ENCODE results near the gene APOO.

The APOO gene

GRCh38 chrX:23811108-23811651 lies 96.6 kb downstream of the APOO start:
- no peaks in the 10 kb centered on the region for H3K9me3 ChIP-seq (ENCODE audit: control insufficient read depth, insufficient read depth, low read length)
- no peak overlapping the region for H3K9ac ChIP-seq (ENCODE audit: low read depth, low read length)
- H3K36me3 ChIP-seq (ENCODE audit: insufficient read depth, low read length): no peaks in the 10 kb centered on the region
- H3K4me1 ChIP-seq (ENCODE audit: insufficient read depth, low read length): 0 out of 2 replicates have a peak, but pooled peaks cover 2% of the 10 kb centered on the region

- H3K36me3 ChIP-seq (ENCODE audit: insufficient read depth, low read length): no peaks in the 10 kb centered on the region
- no peak overlapping the region for H3K9ac ChIP-seq (ENCODE audit: low read depth, low read length)
Observed at GRCh38 chrX:23810279-23810678, 97.5 kb downstream of the APOO start.

DNA sequence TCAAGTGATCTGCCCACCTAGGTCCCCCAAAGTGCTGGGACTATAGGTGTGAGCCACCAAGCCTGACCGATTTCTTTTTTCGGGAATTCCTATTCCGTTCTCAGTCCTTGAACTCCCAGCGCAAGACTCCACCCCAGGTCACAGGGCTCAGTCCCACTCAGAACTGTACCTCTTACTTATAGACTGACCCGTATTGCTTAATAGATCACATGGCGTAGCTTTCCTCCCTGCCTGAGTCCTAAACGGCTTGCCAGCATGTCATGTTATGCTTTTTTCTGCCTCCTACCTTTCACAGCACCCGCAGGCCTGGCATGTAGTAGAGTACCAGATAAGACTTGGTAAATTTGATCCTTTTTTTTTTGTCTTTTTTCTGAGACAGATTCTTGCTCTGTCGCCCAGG lies 102.3 kb downstream of the APOO start:
- no peak overlapping the region for H3K9ac ChIP-seq (ENCODE audit: low read depth, low read length)
- H3K36me3 ChIP-seq (ENCODE audit: insufficient read depth, low read length): no peaks in the 10 kb centered on the region
- peaks cover 12% of the 10 kb centered on the region for H3K4me1 ChIP-seq (ENCODE audit: insufficient read depth, low read length)
- H3K9me3 ChIP-seq (ENCODE audit: control insufficient read depth, insufficient read depth, low read length): no peaks in the 10 kb centered on the region

More at GRCh38 chrX:23810279-23810678, 97.5 kb downstream of the APOO start:
- H3K9me3 ChIP-seq (ENCODE audit: control insufficient read depth, insufficient read depth, low read length): no peaks in the 10 kb centered on the region
- H3K4me1 ChIP-seq (ENCODE audit: insufficient read depth, low read length): 0 out of 2 replicates have a peak, but pooled peaks cover 2% of the 10 kb centered on the region

- Histone ChIP-seq H3K9me3 (ENCODE audit: control insufficient read depth, insufficient read depth, low read length) (no peaks in the 10 kb centered on the region), H3K4me1 (ENCODE audit: insufficient read depth, low read length) (peaks cover 12% of the 10 kb centered on the region), H3K36me3 (ENCODE audit: insufficient read depth, low read length) (no peaks in the 10 kb centered on the region), H3K9ac (ENCODE audit: low read depth, low read length) (no peak overlapping the region)
Observed at GRCh38 chrX:23804578-23804977, 103.2 kb downstream of the APOO start.

- peaks cover 12% of the 10 kb centered on the region for H3K4me1 ChIP-seq (ENCODE audit: insufficient read depth, low read length)
- no peaks in the 10 kb centered on the region for H3K9me3 ChIP-seq (ENCODE audit: control insufficient read depth, insufficient read depth, low read length)
- no peaks in the 10 kb centered on the region for H3K36me3 ChIP-seq (ENCODE audit: insufficient read depth, low read length)
- H3K9ac ChIP-seq (ENCODE audit: low read depth, low read length): no peak overlapping the region
Observed at GRCh38 chrX:23803931-23804381, 103.8 kb downstream of the APOO start.

DNA sequence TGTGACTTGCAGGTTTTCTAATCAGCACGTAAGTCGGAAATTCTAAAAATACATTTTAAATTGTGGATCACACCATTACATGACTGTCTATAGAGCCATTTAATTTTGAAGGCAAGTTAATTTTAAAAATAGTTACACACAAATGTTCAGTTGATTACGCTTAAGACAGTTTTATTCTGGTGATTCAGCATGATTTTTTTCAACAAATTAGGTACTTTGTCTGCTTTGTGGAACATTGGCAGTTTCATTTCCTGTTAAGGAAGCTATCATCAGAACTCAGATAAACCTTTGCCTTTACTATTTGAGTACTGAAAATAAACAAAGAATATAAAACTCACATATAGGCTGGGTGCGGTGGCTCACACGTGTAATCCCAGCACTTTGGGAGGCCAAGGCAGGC lies 105.3 kb downstream of the APOO start:
- Histone ChIP-seq H3K9me3 (ENCODE audit: control insufficient read depth, insufficient read depth, low read length) (no peaks in the 10 kb centered on the region), H3K9ac (ENCODE audit: low read depth, low read length) (no peak overlapping the region)

DNA sequence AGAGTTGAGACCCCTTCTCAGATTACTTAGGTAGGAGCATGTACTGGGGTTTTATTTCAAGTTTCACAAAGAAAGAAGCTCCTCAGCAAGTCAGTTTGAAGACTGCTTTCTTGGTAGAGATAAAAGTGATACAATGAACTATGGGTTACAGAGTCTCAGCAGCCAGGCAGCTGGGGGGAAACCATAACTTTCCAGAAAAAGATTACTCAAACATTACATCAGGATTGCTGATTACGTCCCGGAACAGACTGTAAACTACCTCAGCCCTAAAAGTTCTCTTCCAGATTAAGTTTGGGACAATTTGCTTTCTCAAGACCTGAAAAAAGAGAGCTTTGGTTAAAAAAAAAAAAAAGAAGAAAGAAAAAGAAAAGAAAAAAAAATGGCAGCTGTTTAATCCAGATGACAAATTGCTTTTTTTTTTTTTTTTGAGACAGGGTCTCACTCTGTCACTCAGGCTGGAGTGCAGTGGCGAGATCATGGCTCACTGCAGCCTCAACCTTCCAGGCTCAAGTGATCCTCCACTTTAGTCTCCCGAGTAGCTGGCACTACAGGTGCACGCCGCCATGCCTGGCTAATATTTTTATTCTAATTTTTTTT lies 108.2 kb downstream of the APOO start:
- Histone ChIP-seq H3K9me3 (ENCODE audit: control insufficient read depth, insufficient read depth, low read length) (no peaks in the 10 kb centered on the region), H3K9ac (ENCODE audit: low read depth, low read length) (no peak overlapping the region), H3K4me1 (ENCODE audit: insufficient read depth, low read length) (peaks cover 14% of the 10 kb centered on the region), H3K36me3 (ENCODE audit: insufficient read depth, low read length) (no peaks in the 10 kb centered on the region)

More for the DNA sequence above, 105.3 kb downstream of the APOO start:
- Histone ChIP-seq H3K36me3 (ENCODE audit: insufficient read depth, low read length) (no peaks in the 10 kb centered on the region), H3K4me1 (ENCODE audit: insufficient read depth, low read length) (peaks cover 12% of the 10 kb centered on the region)

GRCh38 chrX:23797371-23798128 lies 110.2 kb downstream of the APOO start:
- Histone ChIP-seq H3K9me3 (ENCODE audit: control insufficient read depth, insufficient read depth, low read length) (no peaks in the 10 kb centered on the region), H3K36me3 (ENCODE audit: insufficient read depth, low read length) (no peaks in the 10 kb centered on the region), H3K9ac (ENCODE audit: low read depth, low read length) (no peak overlapping the region), H3K4me1 (ENCODE audit: insufficient read depth, low read length) (peaks cover 10% of the 10 kb centered on the region)

DNA sequence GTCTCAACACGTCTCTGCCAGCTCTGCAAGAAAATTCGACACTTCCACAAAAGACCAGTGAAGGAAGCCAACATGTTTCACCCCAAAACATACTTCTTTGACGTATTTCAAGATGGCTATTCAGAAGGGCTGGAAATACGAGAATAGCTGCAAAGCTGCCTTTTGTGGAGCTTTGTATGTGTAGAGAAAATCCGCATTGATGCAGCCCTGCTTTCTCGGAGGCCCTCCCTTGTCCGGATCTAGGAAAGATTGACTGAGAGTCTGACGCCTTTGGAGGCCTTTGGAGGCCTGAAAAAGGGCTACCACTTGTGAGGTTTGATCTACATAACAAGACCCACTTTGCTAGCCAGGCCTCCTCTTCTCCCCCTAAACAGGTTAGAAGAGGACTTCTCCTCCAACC lies 112.5 kb downstream of the APOO start:
- H3K9me3 ChIP-seq (ENCODE audit: control insufficient read depth, insufficient read depth, low read length): no peaks in the 10 kb centered on the region
- H3K9ac ChIP-seq (ENCODE audit: low read depth, low read length): no peak overlapping the region
- H3K36me3 ChIP-seq (ENCODE audit: insufficient read depth, low read length): no peaks in the 10 kb centered on the region
- H3K4me1 ChIP-seq (ENCODE audit: insufficient read depth, low read length): peaks cover 10% of the 10 kb centered on the region

GRCh38 chrX:23792861-23793553 lies 114.7 kb downstream of the APOO start:
- no peaks in the 10 kb centered on the region for H3K36me3 ChIP-seq (ENCODE audit: insufficient read depth, low read length)
- H3K9me3 ChIP-seq (ENCODE audit: control insufficient read depth, insufficient read depth, low read length): no peaks in the 10 kb centered on the region
- H3K9ac ChIP-seq (ENCODE audit: low read depth, low read length): no peak overlapping the region
- peaks cover 10% of the 10 kb centered on the region for H3K4me1 ChIP-seq (ENCODE audit: insufficient read depth, low read length)

DNA sequence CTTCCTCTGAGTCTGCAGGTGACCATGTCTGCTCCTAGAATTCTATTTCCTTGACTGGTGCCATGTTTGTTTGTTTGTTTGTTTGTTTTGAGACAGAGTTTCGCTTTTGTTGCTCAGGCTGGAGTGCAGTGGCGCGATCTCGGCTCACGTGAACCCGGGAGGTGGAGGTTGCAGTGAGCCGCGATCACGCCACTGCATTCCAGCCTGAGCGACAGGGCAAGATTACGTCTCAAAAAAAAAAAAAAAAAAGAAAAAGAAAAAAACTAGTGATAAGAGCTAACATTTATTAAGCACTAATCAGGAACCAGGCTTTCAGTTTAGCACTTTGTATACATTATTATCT lies 117.6 kb downstream of the APOO start:
- peaks cover 8% of the 10 kb centered on the region for H3K4me1 ChIP-seq (ENCODE audit: insufficient read depth, low read length)

DNA sequence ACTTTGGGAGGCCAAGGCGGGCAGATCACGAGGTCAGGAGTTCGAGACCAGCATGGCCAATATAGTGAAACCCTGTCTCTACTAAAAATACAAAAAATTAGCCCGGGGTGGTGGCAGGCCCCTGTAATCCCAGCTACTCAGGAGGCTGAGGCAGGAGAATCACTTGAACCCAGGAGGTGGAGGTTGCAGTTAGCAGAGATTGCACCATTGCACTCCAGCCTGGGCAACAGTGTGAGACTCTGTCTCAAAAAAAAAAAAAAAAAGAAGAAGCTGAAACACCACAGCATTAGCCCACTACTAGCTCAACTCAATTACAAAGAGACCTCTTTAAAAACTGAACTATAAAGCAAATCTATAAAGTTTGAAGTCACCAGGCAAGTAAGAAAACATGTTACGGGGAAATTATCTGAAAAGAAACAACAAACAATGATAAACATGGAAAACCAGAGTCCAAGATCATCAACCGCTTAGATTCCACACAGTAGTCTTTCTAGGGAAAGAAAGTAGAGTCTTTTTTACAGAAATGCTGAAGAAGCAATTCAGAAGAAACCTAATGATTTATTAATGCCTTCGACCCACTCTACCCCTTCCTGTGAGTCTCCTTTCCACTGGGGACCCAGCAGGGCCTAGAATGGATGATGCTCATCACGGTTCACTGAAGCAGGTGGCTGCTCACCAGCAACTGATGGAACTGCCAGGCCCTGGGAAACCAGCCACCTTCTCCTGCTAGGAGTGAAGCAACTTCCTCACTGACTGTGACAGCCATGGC lies 118.2 kb downstream of the APOO start:
- H3K9ac ChIP-seq (ENCODE audit: low read depth, low read length): no peak overlapping the region
- peaks cover 6% of the 10 kb centered on the region; the same call in 1 of the 2 replicates for H3K4me1 ChIP-seq (ENCODE audit: insufficient read depth, low read length)
- H3K36me3 ChIP-seq (ENCODE audit: insufficient read depth, low read length): peaks cover 3% of the 10 kb centered on the region; the same call in 1 of the 2 replicates
- H3K9me3 ChIP-seq (ENCODE audit: control insufficient read depth, insufficient read depth, low read length): no peaks in the 10 kb centered on the region

More for the DNA sequence above, 117.6 kb downstream of the APOO start:
- no peaks in the 10 kb centered on the region for H3K9me3 ChIP-seq (ENCODE audit: control insufficient read depth, insufficient read depth, low read length)
- H3K36me3 ChIP-seq (ENCODE audit: insufficient read depth, low read length): peaks cover 3% of the 10 kb centered on the region; the same call in 1 of the 2 replicates
- H3K9ac ChIP-seq (ENCODE audit: low read depth, low read length): no peak overlapping the region

- Histone ChIP-seq H3K9me3 (ENCODE audit: control insufficient read depth, insufficient read depth, low read length) (no peaks in the 10 kb centered on the region), H3K36me3 (ENCODE audit: insufficient read depth, low read length) (peaks cover 3% of the 10 kb centered on the region; the same call in 1 of the 2 replicates), H3K4me1 (ENCODE audit: insufficient read depth, low read length) (peaks cover 6% of the 10 kb centered on the region; the same call in 1 of the 2 replicates), H3K9ac (ENCODE audit: low read depth, low read length) (no peak overlapping the region)
Observed at GRCh38 chrX:23788946-23789345, 118.8 kb downstream of the APOO start.

DNA sequence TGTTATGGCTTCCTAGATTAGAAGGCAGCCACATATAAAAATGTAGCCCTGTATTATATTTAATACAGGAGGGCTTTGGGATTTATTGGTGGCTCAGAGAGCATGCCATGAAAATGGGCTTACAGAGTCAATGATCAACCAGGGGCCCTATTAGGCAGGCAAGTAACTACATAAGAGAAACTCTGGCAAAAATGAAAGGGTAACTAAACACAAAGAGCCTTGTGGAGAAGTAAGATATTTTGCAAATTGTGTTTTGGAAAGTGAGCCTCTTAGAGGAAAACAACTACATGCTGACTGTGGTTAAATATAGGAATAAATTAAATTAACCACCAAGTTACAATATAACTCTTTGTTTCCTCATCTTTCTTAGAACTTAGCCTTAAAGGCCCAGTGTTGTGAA lies 119.2 kb downstream of the APOO start:
- peaks cover 3% of the 10 kb centered on the region; the same call in 1 of the 2 replicates for H3K36me3 ChIP-seq (ENCODE audit: insufficient read depth, low read length)
- peaks cover 6% of the 10 kb centered on the region; the same call in 1 of the 2 replicates for H3K4me1 ChIP-seq (ENCODE audit: insufficient read depth, low read length)
- H3K9me3 ChIP-seq (ENCODE audit: control insufficient read depth, insufficient read depth, low read length): no peaks in the 10 kb centered on the region
- H3K9ac ChIP-seq (ENCODE audit: low read depth, low read length): no peak overlapping the region

All from ES-I3 (cell line).